Endothelial cell of umbilical vein (primary cell): ENCODE data around the gene BAZ1A. TPM values are rescaled to one million over a fixed set of nuclear protein-coding genes. Genes with fewer than 3 reads are reported as not detected.

Source experiments
- BruUV-seq: library from RNA; stranded (reverse); fragments of 400-500 nt; replicated peaks from 2 replicates; lab custom pipeline; 2021; lab: Mats Ljungman, UMichigan
- CTCF ChIA-PET: fragments of 300-600, 350-600 bp; sonication (Branson Sonifier 250); formaldehyde crosslinking; loops from one replicate; lab custom pipeline; 2021; ENCODE audit warnings: antibody characterized with exemption, inconsistent platforms; lab: Charles Lee
- POLR2A ChIA-PET: fragments of 300-600, 350-600 bp; sonication (Branson Sonifier 250); formaldehyde crosslinking; loops from one replicate; lab custom pipeline; 2021; ENCODE audit warnings: antibody characterized with exemption, inconsistent platforms; lab: Charles Lee
- DNase-seq: peaks from one replicate; pipeline ENCODE4 v3.0.0-alpha.2; 2011; ENCODE audit warnings: low read depth, low spot score
- FAIRE-seq: peaks from 2 replicates; lab custom pipeline; 2011; peaks lifted over from hg19 to GRCh38; lab: Jason Lieb, UNC
- H2AFZ ChIP-seq: 2 replicates; pipeline ENCODE4 v1.6.0; 2012; ENCODE audit warnings: low read depth, low read length, control low read depth, inconsistent platforms
- H3K27ac ChIP-seq: 2 replicates; pipeline ENCODE4 v1.5.1; 2011; ENCODE audit warnings: low read depth, mild to moderate bottlenecking, control low read depth, low read length, moderate library complexity; ENCODE audit not compliant: insufficient read depth
- H3K27me3 ChIP-seq, 2 experiments: 2 replicates each; pipeline versions ENCODE4 v1.6.0 to v1.6.1; 2011; ENCODE audit warnings: low read length in 2 of 2, mixed read lengths in 1 of 2; ENCODE audit not compliant: control insufficient read depth in 2 of 2, insufficient read depth in 2 of 2
- H3K36me3 ChIP-seq, 2 experiments: 2 replicates in 1 of 2; 3 replicates in 1 of 2; pipeline ENCODE4 v1.5.1; 2011; ENCODE audit warnings: low read length in 2 of 2, mild to moderate bottlenecking in 1 of 2, moderate library complexity in 1 of 2; ENCODE audit not compliant: control insufficient read depth in 2 of 2, insufficient read depth in 2 of 2; ENCODE audit errors: extremely low read depth in 1 of 2
- H3K4me1 ChIP-seq: 3 replicates; pipeline ENCODE4 v1.5.1; 2011; ENCODE audit warnings: mild to moderate bottlenecking, low read length; ENCODE audit not compliant: control insufficient read depth, insufficient read depth; ENCODE audit errors: extremely low read depth
- H3K4me2 ChIP-seq: 2 replicates; pipeline ENCODE4 v1.6.1; 2011; ENCODE audit warnings: low read length, control low read depth, mixed read lengths; ENCODE audit not compliant: insufficient read depth
- H3K4me3 ChIP-seq, 3 experiments: fragments of 200-600 bp in 1 of 3; sonication (generic), shearing (Covaris generic) in 1 of 3; replicated peaks in 1 of 3; 2 replicates each; pipeline ENCODE4 v1.5.1; 2011 to 2016; ENCODE audit warnings: control low read depth in 3 of 3, low read length in 3 of 3, mild to moderate bottlenecking in 2 of 3, inconsistent platforms in 1 of 3, low read depth in 1 of 3, moderate library complexity in 1 of 3; ENCODE audit not compliant: insufficient read depth in 1 of 3
- H3K79me2 ChIP-seq: 2 replicates; pipeline ENCODE4 v1.6.0; 2012; ENCODE audit warnings: low read length, inconsistent platforms; ENCODE audit not compliant: control insufficient read depth, insufficient read depth
- H3K9ac ChIP-seq: replicated peaks from 2 replicates; pipeline ENCODE3; 2011; ENCODE audit warnings: low read length, control low read depth; ENCODE audit not compliant: insufficient read depth; ENCODE audit errors: extremely low read depth
- H3K9me1 ChIP-seq: replicated peaks from 3 replicates; pipeline ENCODE4 v1.6.0; 2011; ENCODE audit warnings: mild to moderate bottlenecking, low read length; ENCODE audit not compliant: control insufficient read depth, insufficient read depth; ENCODE audit errors: extremely low read depth
- H3K9me3 ChIP-seq: replicated peaks from 2 replicates; pipeline ENCODE4 v1.5.1; 2012; ENCODE audit warnings: low read length, inconsistent platforms; ENCODE audit not compliant: control insufficient read depth, insufficient read depth
- H4K20me1 ChIP-seq: replicated peaks from 2 replicates; pipeline ENCODE3; 2011; ENCODE audit warnings: mild to moderate bottlenecking, low read length; ENCODE audit not compliant: control insufficient read depth, insufficient read depth; ENCODE audit errors: extremely low read depth
- EZH2 ChIP-seq: IDR thresholded peaks from 2 replicates; pipeline ENCODE4 v1.6.1; 2012; ENCODE audit warnings: borderline replicate concordance, low read depth, mild to moderate bottlenecking, moderate library complexity, low read length, inconsistent platforms; ENCODE audit not compliant: severe bottlenecking
- FOS ChIP-seq: IDR thresholded peaks from 2 replicates; pipeline ENCODE4 v1.6.1; 2011; ENCODE audit warnings: mild to moderate bottlenecking, low read length, moderate library complexity, borderline replicate concordance; ENCODE audit not compliant: insufficient read depth
- GATA2 ChIP-seq: IDR thresholded peaks from 2 replicates; pipeline ENCODE4 v1.7.0; 2011; ENCODE audit warnings: low read depth, mild to moderate bottlenecking, moderate library complexity, mixed read lengths, low read length; ENCODE audit not compliant: insufficient read length, insufficient read depth
- JUN ChIP-seq: IDR thresholded peaks from 2 replicates; pipeline ENCODE4 v1.6.1; 2011; ENCODE audit warnings: borderline replicate concordance, low read depth; ENCODE audit not compliant: insufficient read length, insufficient read depth
- MYC ChIP-seq: IDR thresholded peaks from one replicate; pipeline ENCODE4 v1.6.1; 2011; ENCODE audit warnings: mild to moderate bottlenecking, low read depth, low read length
- POLR2A ChIP-seq: IDR thresholded peaks from 2 replicates; pipeline ENCODE4 v1.6.1; 2012; ENCODE audit warnings: low read depth, mild to moderate bottlenecking, control low read depth, low read length
- POLR2AphosphoS5 ChIP-seq: IDR thresholded peaks from 2 replicates; pipeline ENCODE4 v1.6.1; 2012; ENCODE audit warnings: low read depth, mild to moderate bottlenecking, control low read depth, low read length, moderate library complexity; ENCODE audit not compliant: insufficient read depth
- dilution Hi-C: fragments of 300-500 bp; cut with MboI; formaldehyde crosslinking; loops from one replicate; pipeline ENCODE4 v1.15.0; 2019; ENCODE audit warnings: low sequenced_read_pairs; ENCODE audit not compliant: extremely low pct_ligation_motif_present
- intact Hi-C: fragments of 100-400 bp; cut with micrococcal nuclease; formaldehyde crosslinking; loops from one replicate; pipeline ENCODE4 v1.10.0; 2022
- polyA plus RNA-seq, 4 experiments: library from polyadenylated mRNA; depleted of rRNA in 3 of 4; stranded (reverse) in 3 of 4; unstranded in 1 of 4; fragments of >200 nt; gene quantifications; 2 replicates each; pipeline versions ENCODE4 v1.2.1 to v1.2.3, GENCODE V29; 2011 to 2012; ENCODE audit warnings: missing spikeins in 1 of 4
- total RNA-seq: library from RNA; stranded (reverse); gene quantifications from 2 replicates; pipeline ENCODE4 v1.2.3, GENCODE V29; 2021
- TF ChIP-seq, protein P1 (sequence below): IDR thresholded peaks from 2 replicates; pipeline ENCODE4 v1.6.1; 2011; ENCODE audit not compliant: insufficient read depth, insufficient read length
- TF ChIP-seq, protein P2 (sequence below), 2 donors: IDR thresholded peaks; 1 replicate in 1 of 2; 2 replicates in 1 of 2; pipeline ENCODE4 v1.5.1; 2011; ENCODE audit warnings: low read length in 2 of 2, mild to moderate bottlenecking in 2 of 2, moderate library complexity in 2 of 2, control low read depth in 1 of 2, inconsistent platforms in 1 of 2, low read depth in 1 of 2; ENCODE audit not compliant: insufficient read depth in 1 of 2; ENCODE audit errors: extremely low read depth in 1 of 2

BAZ1A gene
- total and polyA plus RNA-seq, 2 donors (not counting 3 experiments of a cell fraction or from before 2014, with no cell fraction given): 15.2 to 52.1 TPM

GRCh38 chr14:34781242-34781641 lies 93.9 kb downstream of the BAZ1A start:
- CTCF ChIA-PET: interaction anchor here (1.3 to 1.8 kb wide), 3 partner anchors 13 to 58 kb away, joined by 4 to 7 read pairs (median 6); no protein-coding TSS in a partner anchor
- Histone ChIP-seq H3K79me2 (no peaks in the 10 kb centered on the region), H3K27ac (peak overlapping the region; percentile 95), H2AFZ (no peak overlapping the region), H3K27me3 (no peaks in the 10 kb centered on the region), H3K36me3 (peaks cover under 1 to 10% of the 10 kb centered on the region in 2 experiments), H3K4me1 (peaks cover 22% of the 10 kb centered on the region), H3K9me3 (no peaks in the 10 kb centered on the region), H3K9me1 (no peaks in the 10 kb centered on the region), H3K4me2 (peak overlapping the region; percentile 73), H4K20me1 (no peaks in the 10 kb centered on the region), H3K4me3 (peak overlapping the region in 1 of 3 experiments; percentile 40), H3K9ac (peak overlapping the region; percentile 66)
- DNase-seq (peak; percentile 95), FAIRE-seq (peak; percentile 80)
- POLR2A ChIA-PET: interaction anchor here (0.8 to 1.0 kb wide), 3 partner anchors 26 to 94 kb away, joined by 3 to 4 read pairs (median 3); partner anchors contain the start of gene BAZ1A
- dilution Hi-C loops: no loop called here
- TF ChIP-seq, protein P1, sequence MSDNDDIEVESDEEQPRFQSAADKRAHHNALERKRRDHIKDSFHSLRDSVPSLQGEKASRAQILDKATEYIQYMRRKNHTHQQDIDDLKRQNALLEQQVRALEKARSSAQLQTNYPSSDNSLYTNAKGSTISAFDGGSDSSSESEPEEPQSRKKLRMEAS: no peak
- TF ChIP-seq JUN (peak; percentile 99), GATA2 (no peak), EZH2 (no peak), FOS (peak; percentile 77), POLR2AphosphoS5 (peak; percentile 67), POLR2A (peak; percentile 34), MYC (no peak)
- TF ChIP-seq, protein P2, sequence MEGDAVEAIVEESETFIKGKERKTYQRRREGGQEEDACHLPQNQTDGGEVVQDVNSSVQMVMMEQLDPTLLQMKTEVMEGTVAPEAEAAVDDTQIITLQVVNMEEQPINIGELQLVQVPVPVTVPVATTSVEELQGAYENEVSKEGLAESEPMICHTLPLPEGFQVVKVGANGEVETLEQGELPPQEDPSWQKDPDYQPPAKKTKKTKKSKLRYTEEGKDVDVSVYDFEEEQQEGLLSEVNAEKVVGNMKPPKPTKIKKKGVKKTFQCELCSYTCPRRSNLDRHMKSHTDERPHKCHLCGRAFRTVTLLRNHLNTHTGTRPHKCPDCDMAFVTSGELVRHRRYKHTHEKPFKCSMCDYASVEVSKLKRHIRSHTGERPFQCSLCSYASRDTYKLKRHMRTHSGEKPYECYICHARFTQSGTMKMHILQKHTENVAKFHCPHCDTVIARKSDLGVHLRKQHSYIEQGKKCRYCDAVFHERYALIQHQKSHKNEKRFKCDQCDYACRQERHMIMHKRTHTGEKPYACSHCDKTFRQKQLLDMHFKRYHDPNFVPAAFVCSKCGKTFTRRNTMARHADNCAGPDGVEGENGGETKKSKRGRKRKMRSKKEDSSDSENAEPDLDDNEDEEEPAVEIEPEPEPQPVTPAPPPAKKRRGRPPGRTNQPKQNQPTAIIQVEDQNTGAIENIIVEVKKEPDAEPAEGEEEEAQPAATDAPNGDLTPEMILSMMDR (IDR thresholded peaks at IDR 0.05; ENCODE audit: extremely low read depth in 1 of 2, insufficient read depth in 1 of 2, low read depth in 1 of 2, low read length in 2 of 2): no peak
- BruUV-seq: no TSS peak
- intact Hi-C loops: loop anchor here (1.0 to 10.0 kb wide), 4 partner anchors 94 to 621 kb away; partner anchors contain the start of genes BAZ1A, NFKBIA and SRP54
